Activated T-cell treated with anti-CD3 and anti-CD28 coated beads, Interleukin-2, amount 50 U/mL, for 72 hours (primary cell): ENCODE data around the gene ECSIT. TPM values are rescaled to one million over a fixed set of nuclear protein-coding genes. Genes with fewer than 3 reads are reported as not detected.
A peak's percentile ranks its signal among the peaks of the same experiment; 100 is the strongest.

Experiments
- ATAC-seq, 2 donors: fragments of 150-1000 bp; cut with Tn5 transposase; replicated peaks in 1 of 2; 2 replicates each; pipeline ENCODE4 v1.10.0; 2021; ENCODE audit warnings: moderate library complexity in 2 of 2, mild to moderate bottlenecking in 1 of 2
- DNase-seq, 2 donors: peaks; one replicate each; pipeline ENCODE4 v3.0.0; 2021 to 2022; ENCODE audit warnings: mixed read lengths in 1 of 2
- H3K27ac Mint-ChIP-seq: one replicate; pipeline ENCODE4 v1.8.0; 2022; ENCODE audit warnings: mild to moderate bottlenecking, moderate library complexity, mixed read lengths
- H3K27me3 Mint-ChIP-seq: one replicate; pipeline ENCODE4 v1.8.0; 2022; ENCODE audit warnings: low read depth, mixed read lengths
- H3K36me3 Mint-ChIP-seq, 2 donors: one replicate each; pipeline ENCODE4 v1.8.0; 2022; ENCODE audit warnings: mixed read lengths in 2 of 2, mild to moderate bottlenecking in 1 of 2; ENCODE audit not compliant: insufficient read depth in 2 of 2
- H3K4me1 Mint-ChIP-seq: one replicate; pipeline ENCODE4 v1.8.0; 2022; ENCODE audit warnings: low read depth, mixed read lengths
- H3K4me3 Mint-ChIP-seq, 2 donors: one replicate each; pipeline ENCODE4 v1.8.0; 2022; ENCODE audit warnings: mild to moderate bottlenecking in 2 of 2, mixed read lengths in 2 of 2, moderate library complexity in 2 of 2
- H3K9me3 Mint-ChIP-seq, 2 donors: one replicate each; pipeline ENCODE4 v1.8.0; 2022; ENCODE audit warnings: mixed read lengths in 2 of 2
- total RNA-seq, 2 donors: library from RNA; stranded (reverse); gene quantifications; one replicate each; pipeline ENCODE4 v1.2.3, GENCODE V29; 2022

Gene ECSIT
- total RNA-seq, 2 donors from 2014 or later, result 35.7 to 44.0 TPM

GRCh38 chr19:11505504-11506100 lies 23.3 kb downstream of the ECSIT start, which contains the start of gene ZNF653:
TSS of gene ZNF653 (minus strand) at chr19:11505839. CDS start at chr19:11505786, 53 bp downstream.
- no peaks in the 10 kb centered on the region for H3K9me3 Mint-ChIP-seq
- ATAC-seq (peak; percentile 76 to 77), DNase-seq (peak; percentile 93 to 95)
- H3K27ac Mint-ChIP-seq, result peak within 1 kb of the TSS; percentile 95
- H3K4me1 Mint-ChIP-seq, result peaks cover 27% of the 10 kb centered on the region
- H3K4me3 Mint-ChIP-seq, result peak within 1 kb of the TSS; percentile 86 to 97
- no peaks in the 10 kb centered on the region for H3K27me3 Mint-ChIP-seq
- peaks cover 0 to 6% of the 10 kb centered on the region in 2 donors for H3K36me3 Mint-ChIP-seq

- DNase-seq (peak; percentile 98 to 99), ATAC-seq (peak; percentile 94)
- Mint-ChIP-seq H3K27me3 (no peaks in the 10 kb centered on the region), H3K27ac (peak overlapping the region; percentile 44), H3K9me3 (no peaks in the 10 kb centered on the region), H3K4me1 (peaks cover 27% of the 10 kb centered on the region), H3K4me3 (peak overlapping the region; percentile 86 to 97), H3K36me3 (peaks cover 0 to 3% of the 10 kb centered on the region in 2 donors)
Measured at GRCh38 chr19:11505032-11505503, 23.9 kb downstream of the ECSIT start.

DNA sequence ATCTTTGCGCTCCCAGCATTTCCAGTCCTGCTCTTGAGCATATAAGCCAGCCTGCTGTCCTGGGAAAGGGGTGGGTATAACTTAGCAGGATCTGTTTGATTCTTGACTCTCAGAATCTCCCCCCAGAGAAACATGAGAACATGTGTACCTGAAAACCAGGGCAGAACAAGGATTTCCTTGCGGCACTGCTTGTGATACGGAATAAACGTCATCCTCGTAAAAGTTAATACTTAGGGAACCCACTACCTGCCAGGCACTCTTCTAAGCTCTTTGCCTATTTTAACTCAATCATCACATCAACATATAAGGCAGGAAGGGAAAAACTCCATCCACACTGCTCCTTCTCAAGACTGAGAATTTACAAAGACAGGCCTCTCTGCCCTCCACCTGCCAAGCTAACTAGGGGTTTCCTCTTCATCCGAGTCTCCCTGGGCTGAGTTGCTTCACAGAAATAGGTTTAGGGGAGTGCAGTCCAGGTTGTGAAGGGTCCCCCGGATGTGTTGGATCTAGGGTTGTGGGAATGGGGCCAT lies 24.4 kb downstream of the ECSIT start:
- Mint-ChIP-seq H3K4me3 (peak overlapping the region; percentile 86 to 97), H3K36me3 (peaks cover 0 to 3% of the 10 kb centered on the region in 2 donors), H3K9me3 (no peaks in the 10 kb centered on the region), H3K27ac (peak overlapping the region; percentile 44), H3K4me1 (peaks cover 27% of the 10 kb centered on the region), H3K27me3 (no peaks in the 10 kb centered on the region)
- ATAC-seq (no peak), DNase-seq (no peak)

GRCh38 chr19:11499890-11500420 lies 29.0 kb downstream of the ECSIT start:
- H3K36me3 Mint-ChIP-seq, result peaks cover 0 to 3% of the 10 kb centered on the region in 2 donors
- H3K9me3 Mint-ChIP-seq, result no peaks in the 10 kb centered on the region
- no peak for DNase-seq
- no peak for ATAC-seq
- H3K4me1 Mint-ChIP-seq, result peaks cover 7% of the 10 kb centered on the region
- H3K4me3 Mint-ChIP-seq, result no peak overlapping the region
- H3K27me3 Mint-ChIP-seq, result no peaks in the 10 kb centered on the region
- no peak overlapping the region for H3K27ac Mint-ChIP-seq

DNA sequence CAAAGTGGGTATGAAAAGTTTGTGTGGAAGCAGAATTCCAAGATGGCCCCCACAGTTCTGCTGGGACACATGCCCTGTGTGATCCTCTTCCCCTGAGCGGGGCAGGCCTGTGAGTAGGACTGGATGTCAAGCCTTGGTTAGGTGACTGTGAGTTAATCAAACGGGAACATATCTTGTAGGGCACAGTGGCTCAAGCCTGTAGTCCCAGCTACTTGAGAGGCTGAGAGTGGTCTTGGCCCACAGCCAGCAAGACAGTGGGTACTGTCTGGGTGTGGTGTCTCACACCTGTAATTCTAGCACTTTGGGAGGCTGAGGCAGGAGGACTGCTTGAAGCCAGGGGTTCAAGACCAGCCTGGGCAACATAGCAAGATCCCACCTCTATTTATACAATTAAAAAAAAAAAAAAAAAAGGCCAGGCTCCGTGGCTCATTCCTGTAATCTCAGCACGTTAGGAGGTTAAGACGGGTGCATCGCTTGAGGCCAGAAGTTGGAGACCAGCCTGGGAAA lies 29.7 kb downstream of the ECSIT start:
- Mint-ChIP-seq H3K9me3 (no peaks in the 10 kb centered on the region), H3K4me3 (no peak overlapping the region), H3K36me3 (peaks cover 0 to 3% of the 10 kb centered on the region in 2 donors), H3K4me1 (peaks cover under 1% of the 10 kb centered on the region), H3K27me3 (no peaks in the 10 kb centered on the region), H3K27ac (no peak overlapping the region)
- ATAC-seq (no peak), DNase-seq (no peak)

- Mint-ChIP-seq H3K36me3 (peaks cover 0 to 3% of the 10 kb centered on the region in 2 donors), H3K27ac (no peak overlapping the region), H3K9me3 (no peaks in the 10 kb centered on the region), H3K4me1 (no peaks in the 10 kb centered on the region), H3K27me3 (no peaks in the 10 kb centered on the region), H3K4me3 (no peak overlapping the region)
- peak; percentile 69 to 79 for ATAC-seq
- DNase-seq, result peak; percentile 72 to 77
Measured at GRCh38 chr19:11496391-11497163, 32.4 kb downstream of the ECSIT start.

DNA sequence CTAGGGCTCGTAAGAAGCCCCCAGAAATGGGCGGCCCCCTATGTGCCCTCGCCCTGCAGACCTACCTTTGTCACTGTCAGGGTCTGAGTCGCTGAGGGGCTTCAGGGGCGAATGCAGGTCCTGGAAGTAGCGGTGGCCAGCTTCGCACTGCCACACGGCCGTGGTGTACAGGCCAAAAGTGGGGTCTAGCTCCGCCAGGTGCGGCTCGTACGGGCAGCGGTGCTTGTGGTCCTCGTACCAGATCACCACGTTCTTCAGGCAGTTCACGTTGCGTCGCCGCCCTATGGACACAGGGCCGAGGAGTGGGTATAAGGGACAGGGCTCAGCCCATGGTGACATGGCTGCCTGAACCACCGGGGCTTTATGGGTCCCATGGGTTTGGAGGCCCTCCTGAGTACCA lies 33.0 kb downstream of the ECSIT start:
- Mint-ChIP-seq H3K36me3 (no peaks in the 10 kb centered on the region), H3K4me3 (no peak overlapping the region), H3K9me3 (no peaks in the 10 kb centered on the region), H3K27me3 (no peaks in the 10 kb centered on the region), H3K4me1 (no peaks in the 10 kb centered on the region), H3K27ac (no peak overlapping the region)
- no peak for ATAC-seq
- DNase-seq, result no peak

DNA sequence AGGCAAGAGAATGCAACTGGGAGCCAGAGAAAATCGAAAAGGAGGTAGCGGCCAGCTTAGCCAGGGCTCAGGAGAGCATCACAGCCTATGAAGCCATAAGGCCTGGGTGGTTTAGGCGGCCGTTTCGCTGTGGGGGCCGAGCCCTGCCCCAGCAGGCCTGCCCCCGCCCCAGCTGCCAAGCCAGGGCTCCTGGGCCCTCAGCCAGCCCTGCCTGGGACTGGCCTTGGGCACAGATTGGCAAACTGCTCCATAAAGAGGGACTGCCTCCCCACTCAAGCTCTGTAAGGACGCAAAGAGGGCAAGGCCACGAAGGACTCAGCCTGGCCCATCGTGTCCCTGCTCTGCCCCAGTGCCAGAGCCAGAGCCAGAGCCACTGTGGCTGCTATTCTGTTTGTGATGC lies 33.5 kb downstream of the ECSIT start:
- DNase-seq (no peak), ATAC-seq (no peak)
- H3K4me1 Mint-ChIP-seq, result no peaks in the 10 kb centered on the region
- no peaks in the 10 kb centered on the region for H3K36me3 Mint-ChIP-seq
- no peak overlapping the region for H3K4me3 Mint-ChIP-seq
- no peak overlapping the region for H3K27ac Mint-ChIP-seq
- no peaks in the 10 kb centered on the region for H3K27me3 Mint-ChIP-seq
- no peaks in the 10 kb centered on the region for H3K9me3 Mint-ChIP-seq

- Mint-ChIP-seq H3K9me3 (no peaks in the 10 kb centered on the region), H3K27ac (no peak overlapping the region), H3K4me1 (no peaks in the 10 kb centered on the region), H3K36me3 (no peaks in the 10 kb centered on the region), H3K27me3 (no peaks in the 10 kb centered on the region), H3K4me3 (no peak overlapping the region)
- no peak for DNase-seq
- ATAC-seq, result no peak
Measured at GRCh38 chr19:11494634-11495285, 34.2 kb downstream of the ECSIT start.

DNA sequence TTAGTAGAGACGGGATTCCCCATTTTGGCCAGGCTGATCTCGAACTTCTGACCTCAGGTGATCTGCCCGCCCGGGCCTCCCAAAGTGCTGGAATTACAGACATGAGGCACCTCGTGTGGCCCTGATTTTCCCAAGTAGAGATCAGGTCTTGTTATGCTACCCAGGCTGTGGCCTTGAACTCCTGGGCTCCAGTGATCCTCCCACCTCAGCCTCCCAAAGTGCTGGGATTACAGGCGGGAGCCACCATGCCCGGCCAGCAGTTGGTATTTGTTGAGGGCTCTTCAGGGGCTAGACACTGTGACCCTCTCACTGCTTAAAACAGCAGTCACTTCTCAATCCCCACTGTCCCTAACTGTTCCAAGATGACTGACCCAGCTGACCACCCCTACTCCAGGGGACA lies 39.6 kb downstream of the ECSIT start:
- H3K27ac Mint-ChIP-seq, result no peak overlapping the region
- no peak for DNase-seq
- H3K9me3 Mint-ChIP-seq, result no peaks in the 10 kb centered on the region
- H3K4me3 Mint-ChIP-seq, result no peak overlapping the region
- H3K27me3 Mint-ChIP-seq, result no peaks in the 10 kb centered on the region
- no peaks in the 10 kb centered on the region for H3K4me1 Mint-ChIP-seq
- no peaks in the 10 kb centered on the region for H3K36me3 Mint-ChIP-seq
- ATAC-seq, result no peak

- Mint-ChIP-seq H3K9me3 (no peaks in the 10 kb centered on the region), H3K27ac (no peak overlapping the region), H3K4me1 (peaks cover 13% of the 10 kb centered on the region), H3K36me3 (no peaks in the 10 kb centered on the region), H3K4me3 (no peak overlapping the region), H3K27me3 (peaks cover 2% of the 10 kb centered on the region)
- ATAC-seq (no peak), DNase-seq (no peak)
Measured at GRCh38 chr19:11486661-11487503, 42.1 kb downstream of the ECSIT start.

DNA sequence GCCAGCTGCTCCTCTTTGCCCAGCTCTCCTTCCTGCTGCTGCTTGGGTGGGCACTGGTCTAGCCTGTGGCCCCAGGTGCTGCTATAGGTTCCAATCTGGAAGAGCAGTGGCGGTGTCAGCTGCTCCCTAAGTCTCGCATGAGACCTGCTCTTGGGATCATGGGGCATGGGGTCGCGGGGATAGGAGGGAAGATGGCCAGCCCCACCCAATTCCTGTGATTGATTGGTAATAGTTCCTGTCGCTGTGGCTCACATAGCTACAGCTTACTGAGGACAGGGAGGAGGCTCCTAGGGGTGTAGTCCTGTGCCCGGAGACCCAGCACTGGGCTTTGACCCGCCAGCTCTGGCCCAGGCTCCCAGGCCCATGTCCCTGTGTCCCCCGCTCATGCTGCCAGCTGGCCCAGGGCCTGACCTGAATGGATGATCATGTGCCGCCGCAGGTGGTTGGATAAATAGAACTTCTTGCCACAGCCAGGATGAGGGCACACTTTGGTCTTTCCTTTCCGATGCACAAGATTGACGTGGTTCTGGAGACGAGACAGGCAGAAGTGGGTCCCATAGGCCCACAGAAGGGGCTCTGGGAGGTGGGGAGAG lies 43.6 kb downstream of the ECSIT start:
- Mint-ChIP-seq H3K4me1 (peaks cover 22% of the 10 kb centered on the region), H3K36me3 (peaks cover 0 to 1% of the 10 kb centered on the region in 2 donors), H3K9me3 (no peaks in the 10 kb centered on the region), H3K27me3 (peaks cover 12% of the 10 kb centered on the region), H3K27ac (no peak overlapping the region), H3K4me3 (no peak overlapping the region)
- no peak for DNase-seq
- no peak for ATAC-seq
